ENCODE data around the gene FAM193A. TPM values are rescaled to one million over a fixed set of nuclear protein-coding genes. Genes with fewer than 3 reads are reported as not detected.

The FAM193A gene
- total and polyA plus RNA-seq, 2 donors (not counting 1 experiment from before 2014, with no cell fraction given): 16.0 to 62.7 TPM

DNA sequence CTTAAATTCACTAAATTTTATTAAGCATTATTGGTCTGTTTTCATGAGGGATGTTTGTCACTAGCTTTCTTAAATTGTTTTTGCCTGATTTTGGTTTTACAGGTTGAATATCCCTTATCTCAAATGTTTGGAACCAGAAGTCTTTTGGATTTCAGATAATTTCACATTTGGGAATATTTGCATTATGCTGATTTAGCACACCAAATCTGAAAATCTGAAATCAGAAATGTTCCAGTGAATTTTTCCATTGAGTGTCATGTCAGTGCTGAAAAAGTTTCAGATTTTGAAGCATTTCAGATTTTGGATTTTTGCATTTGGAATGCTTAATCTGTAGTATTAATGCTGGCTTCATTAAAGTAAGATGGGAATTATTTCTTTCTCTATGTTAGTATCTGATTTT lies 14.7 kb downstream of the FAM193A start:
- CTCF ChIA-PET: no interaction called here
- Mint-ChIP-seq H3K4me1 (peaks cover 45% of the 10 kb centered on the region), H3K27ac (no peak overlapping the region), H3K27me3 (no peaks in the 10 kb centered on the region), H3K4me3 (no peak overlapping the region), H3K9me3 (ENCODE audit: insufficient read depth) (no peaks in the 10 kb centered on the region)
- ATAC-seq (ENCODE audit: low read depth) (no peak), DNase-seq (no peak)
- H3K79me2 ChIP-seq (ENCODE audit: control insufficient read depth, insufficient read depth, low read length): peaks cover 98% of the 10 kb centered on the region
- peaks cover 71% of the 10 kb centered on the region for H4K20me1 ChIP-seq (ENCODE audit: control insufficient read depth, insufficient read depth, low read length, poor library complexity, severe bottlenecking)
- no peaks in the 10 kb centered on the region for H3K36me3 ChIP-seq (replicated peaks in 1 of 2; ENCODE audit: control extremely low read depth in 1 of 2, control insufficient read depth in 1 of 2, extremely low read depth in 1 of 2, insufficient read depth in 2 of 2, low read length in 1 of 2)
- TF ChIP-seq EZH2 (IDR thresholded peaks at IDR 0.05; ENCODE audit: borderline replicate concordance, insufficient read depth, low read depth, low read length, poor library complexity, severe bottlenecking): no peak
- TF ChIP-seq, protein P1, sequence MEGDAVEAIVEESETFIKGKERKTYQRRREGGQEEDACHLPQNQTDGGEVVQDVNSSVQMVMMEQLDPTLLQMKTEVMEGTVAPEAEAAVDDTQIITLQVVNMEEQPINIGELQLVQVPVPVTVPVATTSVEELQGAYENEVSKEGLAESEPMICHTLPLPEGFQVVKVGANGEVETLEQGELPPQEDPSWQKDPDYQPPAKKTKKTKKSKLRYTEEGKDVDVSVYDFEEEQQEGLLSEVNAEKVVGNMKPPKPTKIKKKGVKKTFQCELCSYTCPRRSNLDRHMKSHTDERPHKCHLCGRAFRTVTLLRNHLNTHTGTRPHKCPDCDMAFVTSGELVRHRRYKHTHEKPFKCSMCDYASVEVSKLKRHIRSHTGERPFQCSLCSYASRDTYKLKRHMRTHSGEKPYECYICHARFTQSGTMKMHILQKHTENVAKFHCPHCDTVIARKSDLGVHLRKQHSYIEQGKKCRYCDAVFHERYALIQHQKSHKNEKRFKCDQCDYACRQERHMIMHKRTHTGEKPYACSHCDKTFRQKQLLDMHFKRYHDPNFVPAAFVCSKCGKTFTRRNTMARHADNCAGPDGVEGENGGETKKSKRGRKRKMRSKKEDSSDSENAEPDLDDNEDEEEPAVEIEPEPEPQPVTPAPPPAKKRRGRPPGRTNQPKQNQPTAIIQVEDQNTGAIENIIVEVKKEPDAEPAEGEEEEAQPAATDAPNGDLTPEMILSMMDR (IDR thresholded peaks at IDR 0.05): no peak
- H3K27me3 ChIP-seq (replicated peaks in 1 of 4; ENCODE audit: control extremely low read depth in 1 of 4, control insufficient read depth in 3 of 4, insufficient read depth in 4 of 4, low read length in 3 of 4): no peaks in the 10 kb centered on the region
- no peaks in the 10 kb centered on the region for H3K9me3 ChIP-seq (ENCODE audit: control extremely low read depth in 1 of 3, control insufficient read depth in 2 of 3, insufficient read depth in 1 of 3, low read length in 2 of 3)
- H3K4me1 ChIP-seq (ENCODE audit: control insufficient read depth in 2 of 2, insufficient read depth in 2 of 2, low read length in 2 of 2): peaks cover 6 to 7% of the 10 kb centered on the region in 2 donors
- H2AFZ ChIP-seq (ENCODE audit: insufficient read depth, low read depth, low read length, poor library complexity, severe bottlenecking): no peak overlapping the region
- no peak overlapping the region for H3K27ac ChIP-seq (ENCODE audit: low read length in 2 of 2)
- no peak overlapping the region for H3K9ac ChIP-seq (ENCODE audit: low read length)
- H3K4me3 ChIP-seq (ENCODE audit: control extremely low read depth in 1 of 5, extremely low read depth in 1 of 5, insufficient read depth in 1 of 5, low read depth in 2 of 5, low read length in 4 of 5): no peak overlapping the region
- POLR2A ChIA-PET: no interaction called here
- intact Hi-C loops (cut with micrococcal nuclease): loop anchor here (5.0 kb wide), 1 partner anchor 46 kb away; no protein-coding TSS in a partner anchor
- no peak overlapping the region for H3K4me2 ChIP-seq (replicated peaks; ENCODE audit: low read depth, low read length, poor library complexity, severe bottlenecking)

DNA sequence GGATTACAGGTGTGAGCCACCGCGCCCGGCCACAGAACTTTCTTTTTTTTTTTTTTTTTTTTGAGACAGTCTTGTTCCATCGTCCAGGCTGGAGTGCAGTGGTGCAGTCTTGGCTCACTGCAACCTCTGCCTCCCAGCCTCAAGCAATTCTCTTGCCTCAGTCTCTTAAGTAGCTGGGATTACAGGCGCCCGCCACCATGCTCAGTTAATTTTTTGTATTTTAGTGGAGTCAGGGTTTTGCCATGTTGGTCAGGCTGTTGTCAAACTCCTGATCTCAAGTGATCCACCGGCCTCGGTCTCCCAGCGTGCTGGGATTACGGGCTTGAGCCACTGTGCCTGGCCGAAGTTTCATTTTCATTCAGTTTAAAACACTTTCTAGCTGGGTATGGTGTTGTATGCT lies 16.4 kb downstream of the FAM193A start:
- no peak for ATAC-seq (ENCODE audit: low read depth)
- intact Hi-C loops (cut with micrococcal nuclease): loop anchor here (5.0 kb wide), 1 partner anchor 44 kb away; no protein-coding TSS in a partner anchor
- no peak overlapping the region for H3K27ac Mint-ChIP-seq

More for the DNA sequence above, 16.4 kb downstream of the FAM193A start:
- H3K36me3 ChIP-seq (replicated peaks in 1 of 2; ENCODE audit: control extremely low read depth in 1 of 2, control insufficient read depth in 1 of 2, extremely low read depth in 1 of 2, insufficient read depth in 2 of 2, low read length in 1 of 2): peaks cover 0 to 2% of the 10 kb centered on the region in 2 experiments
- no peak overlapping the region for H2AFZ ChIP-seq (ENCODE audit: insufficient read depth, low read depth, low read length, poor library complexity, severe bottlenecking)
- Mint-ChIP-seq H3K4me3 (no peak overlapping the region), H3K4me1 (peaks cover 44% of the 10 kb centered on the region), H3K9me3 (ENCODE audit: insufficient read depth) (no peaks in the 10 kb centered on the region), H3K27me3 (no peaks in the 10 kb centered on the region)
- H3K4me3 ChIP-seq (ENCODE audit: control extremely low read depth in 1 of 5, extremely low read depth in 1 of 5, insufficient read depth in 1 of 5, low read depth in 2 of 5, low read length in 4 of 5): no peak overlapping the region
- ChIA-PET POLR2A (interaction anchor here (0.7 to 1.0 kb wide), 2 partner anchors 9 to 379 kb away, joined by 3 to 4 read pairs; no protein-coding TSS in a partner anchor), CTCF (interaction anchor here (0.7 kb wide), 2 partner anchors 157 to 305 kb away, joined by 3 to 4 read pairs; no protein-coding TSS in a partner anchor)
- no peak overlapping the region for H3K4me2 ChIP-seq (replicated peaks; ENCODE audit: low read depth, low read length, poor library complexity, severe bottlenecking)
- peaks cover 6 to 7% of the 10 kb centered on the region in 2 donors for H3K4me1 ChIP-seq (ENCODE audit: control insufficient read depth in 2 of 2, insufficient read depth in 2 of 2, low read length in 2 of 2)
- H3K9me3 ChIP-seq (ENCODE audit: control extremely low read depth in 1 of 3, control insufficient read depth in 2 of 3, insufficient read depth in 1 of 3, low read length in 2 of 3): no peaks in the 10 kb centered on the region
- no peak overlapping the region for H3K27ac ChIP-seq (ENCODE audit: low read length in 2 of 2)
- H3K79me2 ChIP-seq (ENCODE audit: control insufficient read depth, insufficient read depth, low read length): peaks cover 98% of the 10 kb centered on the region
- 100% methylated on average over 8 of the region's 11 CpGs for WGBS (ENCODE audit: insufficient coverage)
- no peaks in the 10 kb centered on the region for H3K27me3 ChIP-seq (replicated peaks in 1 of 4; ENCODE audit: control extremely low read depth in 1 of 4, control insufficient read depth in 3 of 4, insufficient read depth in 4 of 4, low read length in 3 of 4)
- H3K9ac ChIP-seq (ENCODE audit: low read length): no peak overlapping the region
- DNase-seq: no peak
- TF ChIP-seq, protein P1 (IDR thresholded peaks at IDR 0.05): no peak
- no peak for TF ChIP-seq EZH2 (IDR thresholded peaks at IDR 0.05; ENCODE audit: borderline replicate concordance, insufficient read depth, low read depth, low read length, poor library complexity, severe bottlenecking)
- peaks cover 70% of the 10 kb centered on the region for H4K20me1 ChIP-seq (ENCODE audit: control insufficient read depth, insufficient read depth, low read length, poor library complexity, severe bottlenecking)

Data from B cell (primary cell).